IMR-90 (cell line): Measurements from ENCODE around the gene SMARCA2.

Source experiments
- CEBPB ChIP-seq: IDR thresholded peaks from 2 replicates; pipeline ENCODE4 v1.6.1; 2012; ENCODE audit warnings: low read depth, low read length, improper control_type of control experiment
- CTCF ChIP-seq: conservative IDR thresholded peaks from 2 replicates; pipeline ENCODE4 v1.5.1; 2012; ENCODE audit warnings: mild to moderate bottlenecking, low read depth, low read length, improper control_type of control experiment
- MAFK ChIP-seq: IDR thresholded peaks from 2 replicates; pipeline ENCODE4 v1.6.1; 2012; ENCODE audit warnings: low read depth, low read length, improper control_type of control experiment
- MXI1 ChIP-seq: IDR thresholded peaks from 2 replicates; pipeline ENCODE4 v1.6.1; 2012; ENCODE audit warnings: low read depth, mild to moderate bottlenecking, low read length, moderate library complexity, borderline replicate concordance
- POLR2A ChIP-seq: IDR thresholded peaks from 2 replicates; pipeline ENCODE4 v1.6.1; 2012; ENCODE audit warnings: mild to moderate bottlenecking, low read depth, low read length
- RCOR1 ChIP-seq: IDR thresholded peaks from 2 replicates; pipeline ENCODE4 v1.6.1; 2012; ENCODE audit warnings: mild to moderate bottlenecking, low read length, improper control_type of control experiment; ENCODE audit not compliant: insufficient replicate concordance

GRCh38 chr9:2170722-2171121 is 155.6 kb downstream of the SMARCA2 start:
- no peak for TF ChIP-seq CTCF
- no peak for TF ChIP-seq MXI1
- no peak for TF ChIP-seq CEBPB
- no peak for TF ChIP-seq RCOR1
- no peak for TF ChIP-seq POLR2A
- no peak for TF ChIP-seq MAFK
